Kidney epithelial cell (primary cell): ENCODE data around the gene SLC6A4. TPM values are rescaled to one million over a fixed set of nuclear protein-coding genes. Genes with fewer than 3 reads are reported as not detected.

ENCODE experiments used
- DNase-seq: peaks from one replicate; pipeline ENCODE4 v3.0.0-alpha.2; 2010; ENCODE audit warnings: low read depth
- H3K27me3 ChIP-seq: 2 replicates; pipeline ENCODE4 v1.6.0; 2011; ENCODE audit warnings: low read length; ENCODE audit not compliant: control insufficient read depth, insufficient read depth
- H3K36me3 ChIP-seq: 2 replicates; pipeline ENCODE4 v1.5.1; 2011; ENCODE audit warnings: low read length; ENCODE audit not compliant: control insufficient read depth, insufficient read depth
- H3K4me3 ChIP-seq: 2 replicates; pipeline ENCODE4 v1.5.1; 2011; ENCODE audit warnings: low read depth, mild to moderate bottlenecking, control low read depth, low read length
- CTCF ChIP-seq: IDR thresholded peaks from 2 replicates; pipeline ENCODE4 v1.5.1; 2011; ENCODE audit warnings: mild to moderate bottlenecking, moderate library complexity, low read length, control low read depth, inconsistent platforms; ENCODE audit not compliant: insufficient read depth, poor library complexity, severe bottlenecking
- total RNA-seq: library from RNA; depleted of rRNA; stranded (reverse); fragments of >200 nt; gene quantifications from 2 replicates; pipeline ENCODE4 v1.2.3, GENCODE V29; 2015

SLC6A4 gene
- total RNA-seq, 1 donor from 2014 or later: under 0.01 TPM

DNA sequence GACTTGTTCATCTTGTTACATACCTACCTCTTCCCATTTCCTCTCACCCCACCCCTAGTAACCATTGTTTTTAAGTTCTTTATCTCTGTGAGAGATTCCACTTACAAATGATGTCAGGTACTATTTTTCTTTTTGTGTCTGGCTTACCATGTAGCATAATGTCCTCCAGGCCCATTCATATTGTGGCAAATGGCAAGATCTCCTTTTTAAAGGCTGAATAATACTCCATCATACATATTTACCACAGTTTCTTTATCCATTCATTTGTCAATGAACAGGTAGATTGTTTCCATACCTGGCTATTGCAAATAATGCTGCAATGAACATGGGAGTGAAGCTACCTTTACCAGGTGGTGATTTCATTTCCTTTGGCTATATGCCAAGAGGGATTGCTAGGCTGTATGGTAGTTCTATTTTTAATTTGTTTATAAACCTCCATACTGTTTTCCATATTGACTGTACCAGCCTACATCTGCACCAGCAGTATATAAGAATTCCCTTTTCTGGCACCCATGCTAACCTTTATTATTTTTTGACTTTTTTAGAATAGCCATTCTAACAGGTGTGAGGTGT is 65.0 kb downstream of the SLC6A4 start:
- Histone ChIP-seq H3K4me3 (no peak overlapping the region), H3K36me3 (no peaks in the 10 kb centered on the region), H3K27me3 (no peaks in the 10 kb centered on the region)
- no peak for DNase-seq
- no peak for TF ChIP-seq CTCF

DNA sequence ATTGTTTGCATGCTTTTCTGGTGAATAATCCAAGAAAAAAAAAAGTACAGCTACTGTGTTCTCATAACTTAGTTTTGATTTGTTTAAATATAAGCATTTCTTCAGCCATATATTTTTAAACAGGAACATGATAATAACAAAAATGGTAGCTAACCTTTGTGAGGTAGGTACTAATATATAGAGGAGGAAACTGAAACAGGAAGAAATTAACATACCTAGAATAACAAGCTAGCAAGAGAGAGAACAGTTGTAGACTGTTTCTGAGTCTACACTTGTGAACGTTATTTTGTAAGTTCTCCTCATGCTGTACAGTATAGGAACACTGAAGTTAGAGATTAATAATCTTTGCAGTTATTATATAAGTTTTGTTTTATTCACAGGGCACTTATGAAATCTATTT is 69.5 kb downstream of the SLC6A4 start:
- no peak for TF ChIP-seq CTCF
- Histone ChIP-seq H3K4me3 (no peak overlapping the region), H3K36me3 (no peaks in the 10 kb centered on the region), H3K27me3 (no peaks in the 10 kb centered on the region)
- no peak for DNase-seq

- H3K36me3 ChIP-seq: no peaks in the 10 kb centered on the region
- no peak for DNase-seq
These were observed 70.3 kb downstream of the SLC6A4 start for GRCh38 chr17:30165147-30165546.

GRCh38 chr17:30164531-30164930 is 71.0 kb downstream of the SLC6A4 start:
- Histone ChIP-seq H3K4me3 (no peak overlapping the region), H3K36me3 (no peaks in the 10 kb centered on the region), H3K27me3 (no peaks in the 10 kb centered on the region)
- TF ChIP-seq CTCF: no peak
- DNase-seq: no peak

More at GRCh38 chr17:30165147-30165546, 70.3 kb downstream of the SLC6A4 start:
- H3K4me3 ChIP-seq: no peak overlapping the region
- no peaks in the 10 kb centered on the region for H3K27me3 ChIP-seq
- no peak for TF ChIP-seq CTCF

- Histone ChIP-seq H3K36me3 (no peaks in the 10 kb centered on the region), H3K27me3 (no peaks in the 10 kb centered on the region), H3K4me3 (no peak overlapping the region)
- no peak for TF ChIP-seq CTCF
- no peak for DNase-seq
These were observed 73.9 kb downstream of the SLC6A4 start for GRCh38 chr17:30161601-30162000.
